SU-DHL-6 (cell line): ENCODE measurements around the gene RGR.

Source experiments
- H2AFZ ChIP-seq: fragments of 200-600 bp; sonication (generic); 2 replicates; pipeline ENCODE4 v1.6.1; 2014; ENCODE audit warnings: low read depth, mild to moderate bottlenecking, moderate library complexity, mixed read lengths, antibody characterized with exemption, low read length; ENCODE audit not compliant: severe bottlenecking
- H3F3A ChIP-seq: fragments of 200-600 bp; shearing (Covaris generic); 2 replicates; pipeline ENCODE4 v1.6.0; 2016; ENCODE audit warnings: antibody characterized with exemption, mild to moderate bottlenecking; ENCODE audit not compliant: insufficient read depth
- H3K27ac ChIP-seq: fragments of 200-600 bp; sonication (generic); 2 replicates; pipeline ENCODE4 v1.5.1; 2016; ENCODE audit warnings: low read depth, mild to moderate bottlenecking, low read length, moderate library complexity, mixed read lengths
- H3K27me3 ChIP-seq: fragments of 200-600 bp; sonication (generic), shearing (Covaris generic); 2 replicates; pipeline ENCODE4 v1.6.0; 2014; ENCODE audit warnings: mild to moderate bottlenecking, low read length
- H3K36me3 ChIP-seq: fragments of 200-600 bp; sonication (generic); 2 replicates; pipeline ENCODE4 v1.6.1; 2014; ENCODE audit warnings: mild to moderate bottlenecking, low read length, mixed read lengths
- H3K4me2 ChIP-seq: fragments of 300-600, 200-600 bp; shearing (Covaris generic), sonication (generic); 2 replicates; pipeline ENCODE4 v1.6.0; 2014; ENCODE audit warnings: low read length, low read depth, mild to moderate bottlenecking; ENCODE audit not compliant: poor library complexity, severe bottlenecking
- H3K4me3 ChIP-seq: fragments of 200-600 bp; sonication (generic); 2 replicates; pipeline ENCODE4 v1.5.1; 2014; ENCODE audit warnings: antibody characterized with exemption, low read length, mild to moderate bottlenecking, mixed read lengths; ENCODE audit not compliant: insufficient read depth, poor library complexity, severe bottlenecking
- H3K79me2 ChIP-seq: fragments of 200-600 bp; sonication (generic); 2 replicates; pipeline ENCODE4 v1.6.1; 2014; ENCODE audit warnings: mild to moderate bottlenecking, low read length, moderate library complexity; ENCODE audit not compliant: insufficient read depth
- H3K9ac ChIP-seq: fragments of 200-600 bp; sonication (generic); 2 replicates; pipeline ENCODE4 v1.7.0; 2014; ENCODE audit warnings: mild to moderate bottlenecking, low read length
- H3K9me2 ChIP-seq: fragments of 200-600 bp; sonication (generic); replicated peaks from 2 replicates; pipeline ENCODE4 v1.6.1; 2014; ENCODE audit warnings: low read length; ENCODE audit not compliant: insufficient read depth
- H3K9me3 ChIP-seq: fragments of 200-600 bp; sonication (generic); 2 replicates; pipeline ENCODE4 v1.6.1; 2014; ENCODE audit warnings: low read length, mixed read lengths; ENCODE audit not compliant: insufficient read depth
- H4K20me1 ChIP-seq: fragments of 200-600 bp; sonication (generic); 2 replicates; pipeline ENCODE4 v1.6.1; 2014; ENCODE audit warnings: low read depth, mild to moderate bottlenecking, antibody characterized with exemption, low read length, moderate library complexity, mixed read lengths
- EZH2phosphoT487 ChIP-seq: fragments of 200-600 bp; sonication (generic), shearing (Covaris generic); conservative IDR thresholded peaks from 2 replicates; pipeline ENCODE4 v1.6.1; 2018; ENCODE audit warnings: mild to moderate bottlenecking, antibody characterized with exemption, low read length, moderate library complexity, mixed read lengths
- TF ChIP-seq, protein P1 (sequence below): fragments of 200-600 bp; sonication (generic); IDR thresholded peaks from one replicate; pipeline ENCODE4 v1.5.1; 2017; ENCODE audit warnings: antibody characterized with exemption, mild to moderate bottlenecking, low read length, moderate library complexity; ENCODE audit not compliant: insufficient read depth, poor library complexity, severe bottlenecking

RGR gene

DNA sequence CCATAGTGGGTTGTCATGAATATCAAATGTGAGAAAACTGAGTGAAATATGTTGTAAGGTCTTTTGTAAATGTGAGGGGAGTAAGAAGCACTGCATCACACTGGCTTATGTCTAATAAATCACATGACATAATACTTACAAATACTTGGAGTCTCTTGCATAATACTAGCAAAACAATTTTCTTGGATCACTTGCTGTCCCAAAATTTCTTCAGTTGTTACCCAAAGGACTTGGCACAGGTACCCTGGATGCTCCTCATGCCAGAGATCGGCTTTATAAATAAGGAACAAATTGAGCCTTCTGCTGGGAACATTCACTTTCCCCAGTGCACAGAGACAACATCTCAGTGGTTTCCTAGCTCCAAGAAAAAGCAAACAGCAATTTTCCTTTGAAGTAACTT lies 14.5 kb upstream of the RGR start:
- Histone ChIP-seq H3K4me3 (no peak overlapping the region), H4K20me1 (no peaks in the 10 kb centered on the region), H3K79me2 (no peaks in the 10 kb centered on the region), H3K9ac (no peak overlapping the region), H3K27ac (no peak overlapping the region), H3K9me2 (no peaks in the 10 kb centered on the region), H3K4me2 (no peak overlapping the region), H3F3A (no peaks in the 10 kb centered on the region), H3K27me3 (no peaks in the 10 kb centered on the region), H3K36me3 (no peaks in the 10 kb centered on the region), H3K9me3 (no peaks in the 10 kb centered on the region), H2AFZ (no peak overlapping the region)
- no peak for TF ChIP-seq EZH2phosphoT487
- TF ChIP-seq, protein P1, sequence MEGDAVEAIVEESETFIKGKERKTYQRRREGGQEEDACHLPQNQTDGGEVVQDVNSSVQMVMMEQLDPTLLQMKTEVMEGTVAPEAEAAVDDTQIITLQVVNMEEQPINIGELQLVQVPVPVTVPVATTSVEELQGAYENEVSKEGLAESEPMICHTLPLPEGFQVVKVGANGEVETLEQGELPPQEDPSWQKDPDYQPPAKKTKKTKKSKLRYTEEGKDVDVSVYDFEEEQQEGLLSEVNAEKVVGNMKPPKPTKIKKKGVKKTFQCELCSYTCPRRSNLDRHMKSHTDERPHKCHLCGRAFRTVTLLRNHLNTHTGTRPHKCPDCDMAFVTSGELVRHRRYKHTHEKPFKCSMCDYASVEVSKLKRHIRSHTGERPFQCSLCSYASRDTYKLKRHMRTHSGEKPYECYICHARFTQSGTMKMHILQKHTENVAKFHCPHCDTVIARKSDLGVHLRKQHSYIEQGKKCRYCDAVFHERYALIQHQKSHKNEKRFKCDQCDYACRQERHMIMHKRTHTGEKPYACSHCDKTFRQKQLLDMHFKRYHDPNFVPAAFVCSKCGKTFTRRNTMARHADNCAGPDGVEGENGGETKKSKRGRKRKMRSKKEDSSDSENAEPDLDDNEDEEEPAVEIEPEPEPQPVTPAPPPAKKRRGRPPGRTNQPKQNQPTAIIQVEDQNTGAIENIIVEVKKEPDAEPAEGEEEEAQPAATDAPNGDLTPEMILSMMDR, result no peak

DNA sequence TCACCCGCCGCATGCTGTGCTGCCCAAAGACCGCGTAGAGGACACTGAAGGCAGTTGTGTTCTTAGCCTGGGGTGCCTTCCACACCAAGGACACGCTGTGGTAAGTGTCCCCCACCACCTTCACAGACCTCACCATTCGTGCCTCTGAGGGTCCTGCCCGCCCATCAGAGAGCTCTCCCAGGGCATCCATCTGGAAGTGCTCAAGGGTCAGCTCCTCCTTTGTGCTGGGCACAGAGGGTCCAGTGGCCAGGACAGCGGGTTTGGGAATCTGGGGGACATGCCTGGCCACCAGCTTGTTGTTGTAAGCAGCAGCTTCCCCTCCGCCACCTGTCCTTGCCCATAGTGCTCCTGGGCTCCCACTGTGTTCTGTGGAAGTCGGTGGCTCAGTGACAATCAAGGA lies 12.5 kb upstream of the RGR start:
- no peaks in the 10 kb centered on the region for H3K79me2 ChIP-seq
- H3K36me3 ChIP-seq, result no peaks in the 10 kb centered on the region
- TF ChIP-seq, protein P1, result no peak
- no peak for TF ChIP-seq EZH2phosphoT487
- no peaks in the 10 kb centered on the region for H3F3A ChIP-seq
- no peaks in the 10 kb centered on the region for H3K27me3 ChIP-seq
- no peak overlapping the region for H3K9ac ChIP-seq
- H2AFZ ChIP-seq, result no peak overlapping the region
- no peaks in the 10 kb centered on the region for H3K9me2 ChIP-seq
- no peak overlapping the region for H3K4me2 ChIP-seq
- H4K20me1 ChIP-seq, result no peaks in the 10 kb centered on the region
- no peaks in the 10 kb centered on the region for H3K9me3 ChIP-seq
- H3K27ac ChIP-seq, result no peak overlapping the region
- H3K4me3 ChIP-seq, result no peak overlapping the region

DNA sequence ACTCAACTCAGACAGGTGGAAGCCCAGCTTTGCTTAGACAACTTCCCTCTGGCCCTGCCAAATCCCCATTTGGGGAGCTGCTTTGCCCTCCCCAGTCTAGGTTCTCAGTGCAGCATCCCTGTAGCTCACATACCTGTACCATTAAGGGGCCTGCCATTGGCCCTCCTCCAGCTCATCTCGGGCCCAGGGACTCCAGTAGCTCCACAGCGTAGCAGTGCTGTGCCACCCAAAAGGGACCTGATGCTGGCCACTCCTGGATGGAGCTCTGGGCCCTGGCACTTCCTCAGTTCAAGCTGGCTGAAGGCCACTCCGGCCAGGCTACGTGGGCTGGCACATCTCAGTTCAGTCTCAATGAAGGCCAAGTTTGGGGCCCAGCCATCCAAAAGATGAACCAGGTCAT lies 10.9 kb upstream of the RGR start:
- H3K9me2 ChIP-seq, result no peaks in the 10 kb centered on the region
- H3K79me2 ChIP-seq, result no peaks in the 10 kb centered on the region
- H3K36me3 ChIP-seq, result no peaks in the 10 kb centered on the region
- H3K27ac ChIP-seq, result no peak overlapping the region
- no peaks in the 10 kb centered on the region for H3K27me3 ChIP-seq
- H3K4me2 ChIP-seq, result no peak overlapping the region
- no peaks in the 10 kb centered on the region for H3F3A ChIP-seq
- H3K4me3 ChIP-seq, result no peak overlapping the region
- no peaks in the 10 kb centered on the region for H4K20me1 ChIP-seq
- H3K9me3 ChIP-seq, result no peaks in the 10 kb centered on the region
- TF ChIP-seq, protein P1, result no peak
- no peak for TF ChIP-seq EZH2phosphoT487
- no peak overlapping the region for H2AFZ ChIP-seq
- no peak overlapping the region for H3K9ac ChIP-seq

DNA sequence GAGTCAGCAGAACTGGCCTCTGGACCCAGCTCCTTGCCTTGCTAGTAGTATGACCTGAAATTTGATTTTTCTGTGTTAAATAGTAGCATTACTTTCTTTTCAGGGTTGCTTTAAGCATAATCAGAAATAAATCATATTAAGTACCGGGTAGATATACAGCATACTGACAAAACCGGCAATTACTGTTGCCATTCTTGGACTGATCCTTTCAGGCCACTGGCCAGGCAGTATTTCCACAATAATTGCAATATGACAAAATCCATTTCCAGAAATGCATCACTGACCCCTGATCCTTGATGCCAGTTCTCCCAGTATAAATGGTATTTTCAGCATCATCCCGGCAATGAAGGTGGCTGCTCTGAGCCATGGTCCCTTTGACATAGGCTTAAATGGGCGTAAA lies 10.4 kb upstream of the RGR start:
- Histone ChIP-seq H3K9me3 (no peaks in the 10 kb centered on the region), H4K20me1 (no peaks in the 10 kb centered on the region), H3K79me2 (no peaks in the 10 kb centered on the region), H3F3A (no peaks in the 10 kb centered on the region), H3K9me2 (no peaks in the 10 kb centered on the region), H3K27me3 (no peaks in the 10 kb centered on the region), H3K9ac (no peak overlapping the region), H3K4me2 (no peak overlapping the region), H3K36me3 (no peaks in the 10 kb centered on the region), H3K27ac (no peak overlapping the region), H2AFZ (no peak overlapping the region), H3K4me3 (no peak overlapping the region)
- TF ChIP-seq, protein P1, result no peak
- no peak for TF ChIP-seq EZH2phosphoT487
